Measurements from ENCODE around the gene PKD2. TPM values are rescaled to one million over a fixed set of nuclear protein-coding genes. Genes with fewer than 3 reads are reported as not detected.
"Not testable (repeated sequence)": the region's sequence is repeated elsewhere in the genome, so short reads cannot be mapped to it uniquely, and the experiment has no call there.

Gene PKD2
- total RNA-seq, 1 donor from 2014 or later = 49.7 TPM

DNA sequence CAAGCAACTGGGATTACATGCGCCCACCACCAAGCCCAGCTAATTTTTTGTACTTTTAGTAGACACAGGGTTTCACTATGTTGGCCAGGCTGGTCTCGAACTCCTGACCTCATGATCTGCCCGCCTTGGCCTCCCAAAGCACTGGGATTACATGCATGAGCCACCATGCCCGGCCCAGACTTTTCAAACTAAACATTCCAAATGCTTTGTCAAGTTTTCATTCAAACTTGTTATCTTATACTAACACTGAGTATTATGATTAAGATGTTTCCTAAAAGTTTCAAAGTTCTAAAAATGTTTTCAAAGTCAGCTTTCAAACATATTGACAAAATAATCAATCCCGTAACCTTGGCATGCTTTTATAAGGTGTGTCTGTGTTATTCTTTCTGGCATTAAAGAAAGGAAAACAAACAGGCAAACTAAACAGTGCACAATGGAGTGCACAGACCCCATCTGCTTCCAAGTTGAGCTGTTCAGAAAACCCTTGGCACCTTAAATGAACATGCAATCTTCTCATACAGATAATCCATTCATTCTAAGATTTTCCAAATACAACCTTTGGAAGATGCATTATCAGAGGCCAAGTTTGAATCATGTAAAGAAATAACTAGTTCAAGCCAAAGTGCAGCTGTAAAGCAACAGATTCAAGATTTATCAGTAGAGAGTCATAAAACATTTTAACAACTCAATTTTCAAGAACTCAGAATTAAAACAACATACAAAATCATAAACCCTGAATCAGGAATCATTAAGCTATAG is 101.9 kb downstream of the PKD2 start:
- no peak for DNase-seq (ENCODE audit: low read depth, low spot score)

DNA sequence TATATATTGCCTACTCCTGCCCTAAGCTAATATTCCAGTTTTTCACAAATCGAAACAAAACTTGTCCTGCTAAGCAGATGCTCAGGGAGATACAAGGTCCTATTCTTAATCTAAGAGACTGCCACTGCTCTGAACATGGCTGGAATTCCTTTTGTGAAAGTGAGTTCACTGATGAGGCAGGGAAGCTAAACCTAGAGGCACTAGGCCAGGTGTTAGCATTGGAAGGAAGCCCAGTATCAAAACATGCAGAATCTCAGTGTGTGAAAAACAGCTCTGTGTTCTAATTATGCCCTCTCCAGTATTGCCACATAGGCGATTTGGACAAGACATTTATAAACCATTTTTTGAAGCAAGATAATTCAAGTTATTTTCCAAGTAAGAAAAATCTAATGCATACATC is 103.4 kb downstream of the PKD2 start:
- no peak for DNase-seq (ENCODE audit: low read depth, low spot score)

DNA sequence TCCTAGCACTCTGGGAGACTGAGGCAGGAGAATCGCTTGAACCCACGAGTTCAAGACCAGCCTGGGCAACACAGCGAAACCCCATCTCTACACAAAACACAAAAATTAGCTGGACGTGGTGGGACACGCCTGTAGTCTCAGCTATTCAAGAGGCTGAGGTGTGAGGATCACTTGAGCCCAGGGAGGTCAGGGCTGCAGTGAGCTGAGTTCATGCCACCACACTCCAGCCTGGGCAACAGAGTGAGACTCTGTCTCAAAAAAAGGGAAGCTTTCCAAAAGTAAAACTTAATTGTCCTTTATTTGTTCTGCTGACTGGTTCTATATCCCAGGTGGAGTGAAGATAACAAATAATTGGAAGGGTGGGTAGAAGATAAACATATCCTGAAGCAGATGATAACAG is 105.4 kb downstream of the PKD2 start:
- DNase-seq (ENCODE audit: low read depth, low spot score) = no peak

DNA sequence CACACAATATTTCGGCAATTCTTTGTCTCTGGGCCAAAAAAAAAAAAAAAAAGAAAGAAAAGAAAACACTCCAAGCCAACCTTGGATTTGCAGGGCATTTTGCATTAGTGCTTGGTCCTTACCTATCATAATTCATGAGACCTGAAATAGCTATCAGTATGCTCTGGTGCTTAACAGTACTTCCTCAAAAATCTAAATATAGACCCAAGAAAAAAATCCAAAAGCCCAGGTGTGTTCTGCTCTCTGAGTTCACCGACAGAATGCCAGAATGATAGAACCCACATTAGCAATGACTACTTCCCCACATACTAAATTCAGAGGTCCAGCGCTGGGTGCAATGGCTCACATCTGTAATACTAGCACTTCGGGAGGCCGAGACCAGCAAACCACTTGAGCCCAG is 108.2 kb downstream of the PKD2 start:
- DNase-seq (ENCODE audit: low read depth, low spot score) = no peak

DNA sequence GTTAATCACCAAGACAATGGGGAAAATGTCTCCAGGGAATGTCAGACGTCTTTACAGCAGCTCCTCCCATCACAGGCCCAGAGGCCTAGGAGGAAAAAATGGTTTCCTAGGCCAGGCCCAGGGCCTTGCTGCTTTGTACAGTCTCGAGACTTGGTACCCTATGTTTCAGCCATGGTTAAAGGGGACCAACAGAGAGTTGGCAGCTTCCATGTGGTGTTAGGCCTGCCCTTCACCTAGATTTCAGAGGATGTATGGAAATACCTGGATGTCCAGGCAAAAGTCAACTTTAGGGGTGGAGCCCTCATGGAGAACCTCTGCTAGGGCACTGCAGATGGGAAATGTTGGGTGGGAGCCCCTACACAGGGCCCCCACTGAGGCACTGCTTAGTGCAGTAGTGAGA is 112.5 kb downstream of the PKD2 start:
- DNase-seq (ENCODE audit: low read depth, low spot score) = no peak

DNA sequence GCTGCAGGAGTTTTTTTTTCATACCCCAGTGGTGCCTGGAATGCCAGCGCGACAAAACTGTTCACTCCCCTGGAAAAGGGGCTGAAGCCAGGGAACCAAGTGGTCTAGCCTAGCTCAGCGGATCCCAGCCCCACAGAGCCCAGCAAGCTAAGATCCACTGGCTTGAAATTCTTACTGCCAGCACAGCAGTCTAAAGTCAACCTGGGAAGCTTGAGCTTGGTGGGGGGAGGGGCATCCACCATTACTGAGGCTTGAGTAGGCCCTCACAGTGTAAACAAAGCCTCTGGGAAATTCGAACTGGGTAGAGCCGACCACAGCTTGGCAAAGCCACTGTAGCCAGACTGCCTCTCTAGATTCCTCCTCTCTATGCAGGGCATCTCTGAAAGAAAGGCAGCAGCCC is 114.8 kb downstream of the PKD2 start:
- DNase-seq (ENCODE audit: low read depth, low spot score) = not testable (repeated sequence)

Other genes starting within 250 kb of the PKD2 start
- not detected in 2 replicates for gene IBSP, start 208.1 kb upstream of the PKD2 start, total RNA-seq
- not detected in 2 replicates for gene MEPE, start 174.7 kb upstream of the PKD2 start, total RNA-seq
- not detected in 2 replicates for gene SPP1, start 31.9 kb upstream of the PKD2 start, total RNA-seq
- 4.5 and 11.9 TPM in 2 replicates for gene ABCG2, start 151.0 kb downstream of the PKD2 start, total RNA-seq